ENCODE measurements around the gene GCSH. TPM values are rescaled to one million over a fixed set of nuclear protein-coding genes. Genes with fewer than 3 reads are reported as not detected.
A peak's percentile ranks its signal among the peaks of the same experiment; 100 is the strongest.

The GCSH gene
- total and polyA plus RNA-seq, 2 of the 13 experiments (the other 11 are each of a cell fraction or from before 2014, with no cell fraction given), result 35.9 to 103 TPM

GRCh38 chr16:81106826-81107503, 10.8 kb upstream of the GCSH start (continued):
- TF ChIP-seq NBN (conservative IDR thresholded peaks at IDR 0.05) (no peak), KMT2A (CRISPR knock-in tag; IDR thresholded peaks at IDR 0.05) (no peak), NONO (IDR thresholded peaks at IDR 0.05) (no peak), NONO (CRISPR knock-in tag; conservative IDR thresholded peaks at IDR 0.05) (no peak), ZNF780A (CRISPR knock-in tag; IDR thresholded peaks at IDR 0.05) (no peak), SOX5 (CRISPR knock-in tag; IDR thresholded peaks at IDR 0.05; ENCODE audit: borderline replicate concordance) (peak; percentile 15; the same call in 1 of the 2 replicates), TAF15 (IDR thresholded peaks at IDR 0.05; ENCODE audit: low read depth, low read length, poor library complexity, severe bottlenecking) (no peak), TRIM24 (CRISPR knock-in tag; IDR thresholded peaks at IDR 0.05) (no peak), ZNF282 (IDR thresholded peaks at IDR 0.05; ENCODE audit: partially characterized antibody) (no peak), GPN1 (CRISPR knock-in tag; IDR thresholded peaks at IDR 0.05; ENCODE audit: borderline replicate concordance) (no peak), ZNF720 (CRISPR knock-in tag; IDR thresholded peaks at IDR 0.05) (no peak)
- TF ChIP-seq, protein P1, sequence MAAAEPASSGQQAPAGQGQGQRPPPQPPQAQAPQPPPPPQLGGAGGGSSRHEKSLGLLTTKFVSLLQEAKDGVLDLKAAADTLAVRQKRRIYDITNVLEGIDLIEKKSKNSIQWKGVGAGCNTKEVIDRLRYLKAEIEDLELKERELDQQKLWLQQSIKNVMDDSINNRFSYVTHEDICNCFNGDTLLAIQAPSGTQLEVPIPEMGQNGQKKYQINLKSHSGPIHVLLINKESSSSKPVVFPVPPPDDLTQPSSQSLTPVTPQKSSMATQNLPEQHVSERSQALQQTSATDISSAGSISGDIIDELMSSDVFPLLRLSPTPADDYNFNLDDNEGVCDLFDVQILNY (CRISPR knock-in tag; conservative IDR thresholded peaks at IDR 0.05), result no peak

DNA sequence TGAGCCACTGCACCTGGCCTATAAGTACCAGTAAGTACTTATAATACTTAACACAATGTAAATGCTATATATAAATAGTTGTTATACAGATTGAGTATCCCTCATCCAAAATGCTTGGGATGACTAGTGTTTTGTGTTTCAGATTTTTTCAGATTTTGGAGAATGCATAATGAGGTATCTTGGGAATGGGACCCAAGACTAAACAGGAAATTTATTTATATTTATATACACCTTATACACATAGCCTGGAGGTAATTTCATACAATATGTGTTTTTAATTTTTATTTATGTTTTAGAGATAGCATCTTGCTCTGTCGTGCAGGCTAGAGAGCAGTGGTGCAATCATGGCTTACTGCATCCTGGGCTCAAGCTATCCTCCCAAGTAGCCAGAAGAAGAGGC, 9.8 kb upstream of the GCSH start:
- TF ChIP-seq SIN3A (IDR thresholded peaks at IDR 0.05; ENCODE audit: borderline replicate concordance, low read depth, low read length), result no peak
- TF ChIP-seq ZFP37 (CRISPR knock-in tag; IDR thresholded peaks at IDR 0.05; ENCODE audit: borderline replicate concordance), result no peak
- TF ChIP-seq, protein P2, sequence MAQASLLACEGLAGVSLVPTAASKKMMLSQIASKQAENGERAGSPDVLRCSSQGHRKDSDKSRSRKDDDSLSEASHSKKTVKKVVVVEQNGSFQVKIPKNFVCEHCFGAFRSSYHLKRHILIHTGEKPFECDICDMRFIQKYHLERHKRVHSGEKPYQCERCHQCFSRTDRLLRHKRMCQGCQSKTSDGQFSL (CRISPR knock-in tag; IDR thresholded peaks at IDR 0.05), result no peak
- TF ChIP-seq SOX6 (IDR thresholded peaks at IDR 0.05), result no peak
- no peak for TF ChIP-seq SOX6 (CRISPR knock-in tag; IDR thresholded peaks at IDR 0.05)
- no peak for TF ChIP-seq THAP8 (CRISPR knock-in tag; IDR thresholded peaks at IDR 0.05; ENCODE audit: borderline replicate concordance)
- DNase-seq (ENCODE audit: low spot score) (no peak), FAIRE-seq (no peak), ATAC-seq (no peak)
- in situ Hi-C loops (cut with HindIII; ENCODE audit: extremely low pct_ligation_motif_present, low pct_unique_long_range_greater_than_20kb), result no loop called here
- Histone ChIP-seq H3K36me3 (replicated peaks in 1 of 2; ENCODE audit: control insufficient read depth in 1 of 2, insufficient read depth in 2 of 2, low read length in 2 of 2) (no peaks in the 10 kb centered on the region), H3K4me2 (ENCODE audit: low read depth, low read length) (no peak overlapping the region), H3K27me3 (ENCODE audit: control insufficient read depth in 1 of 2, insufficient read depth in 2 of 2, low read length in 2 of 2) (no peaks in the 10 kb centered on the region), H3K9me3 (ENCODE audit: low read length) (no peaks in the 10 kb centered on the region), H3K27ac (ENCODE audit: extremely low read length, insufficient read depth, low read length) (no peak overlapping the region), H3K9ac (ENCODE audit: insufficient read depth, low read depth, low read length) (no peak overlapping the region), H3K4me3 (replicated peaks in 1 of 3; ENCODE audit: insufficient read depth in 1 of 3, low read depth in 2 of 3, low read length in 3 of 3) (no peak overlapping the region), H2AFZ (ENCODE audit: low read length) (no peak overlapping the region), H3K4me1 (ENCODE audit: insufficient read depth, low read length) (peaks cover 38% of the 10 kb centered on the region), H4K20me1 (ENCODE audit: insufficient read depth, low read length) (no peaks in the 10 kb centered on the region), H3K79me2 (ENCODE audit: insufficient read depth, low read length) (no peaks in the 10 kb centered on the region)
- 80% methylated on average over 1 of the region's 1 CpG for WGBS (ENCODE audit: low lambda C conversion rate)
- POLR2A ChIA-PET, result interaction anchor here (1.1 kb wide), 1 partner anchor 8 kb away, joined by 3 read pairs; no protein-coding TSS in a partner anchor
- CTCF ChIA-PET (ENCODE audit: low intra/inter-chr PET ratio, low total read pairs), result no interaction called here
- BruUV-seq (replicated peaks), result no TSS peak
- intact Hi-C loops (cut with micrococcal nuclease; ENCODE audit: unreplicated experiment), result no loop called here
